IMR-90 (cell line): ENCODE data around the gene HLA-DOA. TPM values are rescaled to one million over a fixed set of nuclear protein-coding genes. Genes with fewer than 3 reads are reported as not detected.

Source experiments
- ATAC-seq: fragments of 200-7000 bp; cut with Tn5 transposase; 2 replicates; pipeline ENCODE4 v1.9.1; 2020; ENCODE audit warnings: low read depth, mild to moderate bottlenecking, moderate library complexity
- BruUV-seq: library from RNA; stranded (reverse); fragments of 400-500 nt; replicated peaks from 2 replicates; lab custom pipeline; 2021; lab: Mats Ljungman, UMichigan
- CTCF ChIA-PET: fragments of 300-600 bp; formaldehyde crosslinking; extraction: SDS; loops from one replicate; lab custom pipeline; 2021; ENCODE audit warnings: antibody characterized with exemption; lab: Yijun Ruan, JAX
- POLR2A ChIA-PET: fragments of 300-600 bp; sonication (Branson Sonifier 250); formaldehyde crosslinking; loops from one replicate; lab custom pipeline; 2022; ENCODE audit warnings: antibody characterized with exemption; ENCODE audit not compliant: unreplicated experiment; lab: Charles Lee
- DNase-seq: peaks from one replicate; pipeline ENCODE4 v3.0.0; 2013
- H2AFZ ChIP-seq: replicated peaks from 2 replicates; pipeline ENCODE3; 2013; ENCODE audit warnings: low read length, mild to moderate bottlenecking; ENCODE audit not compliant: poor library complexity
- H2AK5ac ChIP-seq: 2 replicates; pipeline ENCODE4 v1.6.1; 2013; ENCODE audit warnings: low read depth, low read length, inconsistent platforms
- H2AK9ac ChIP-seq: replicated peaks from 2 replicates; pipeline ENCODE3; 2013; ENCODE audit warnings: mild to moderate bottlenecking, low read depth, low read length, moderate library complexity; ENCODE audit not compliant: poor library complexity
- H2BK120ac ChIP-seq: 2 replicates; pipeline ENCODE4 v1.6.1; 2013; ENCODE audit warnings: low read depth, low read length, inconsistent platforms
- H2BK15ac ChIP-seq: 3 replicates; pipeline ENCODE4 v1.6.1; 2013; ENCODE audit warnings: low read depth, low read length, inconsistent platforms
- H2BK20ac ChIP-seq: 2 replicates; pipeline ENCODE4 v1.6.1; 2013; ENCODE audit warnings: low read depth, mild to moderate bottlenecking, inconsistent platforms, low read length, moderate library complexity
- H2BK5ac ChIP-seq: 2 replicates; pipeline ENCODE4 v1.6.1; 2013; ENCODE audit warnings: mild to moderate bottlenecking, low read depth, low read length, inconsistent platforms; ENCODE audit not compliant: poor library complexity, severe bottlenecking
- H3K14ac ChIP-seq: replicated peaks from 2 replicates; pipeline ENCODE4 v1.6.1; 2013; ENCODE audit warnings: low read depth, low read length, inconsistent platforms
- H3K18ac ChIP-seq: 2 replicates; pipeline ENCODE4 v1.6.1; 2013; ENCODE audit warnings: low read depth, low read length, control low read depth
- H3K23ac ChIP-seq: 2 replicates; pipeline ENCODE4 v1.6.1; 2013; ENCODE audit warnings: low read depth, low read length, inconsistent platforms
- H3K27ac ChIP-seq: 2 replicates; pipeline ENCODE4 v1.5.1; 2013; ENCODE audit warnings: mild to moderate bottlenecking, control low read depth, low read length; ENCODE audit not compliant: insufficient read depth
- H3K27me3 ChIP-seq: 2 replicates; pipeline ENCODE4 v1.6.1; 2013; ENCODE audit warnings: low read length; ENCODE audit not compliant: control insufficient read depth, insufficient read depth
- H3K36me3 ChIP-seq: 2 replicates; pipeline ENCODE4 v1.6.1; 2013; ENCODE audit warnings: low read length, mixed read lengths; ENCODE audit not compliant: control insufficient read depth, insufficient read depth
- H3K4ac ChIP-seq: 2 replicates; pipeline ENCODE4 v1.6.1; 2013; ENCODE audit warnings: low read depth, low read length, inconsistent platforms
- H3K4me1 ChIP-seq: 2 replicates; pipeline ENCODE4 v1.6.1; 2013; ENCODE audit warnings: low read length, mixed read lengths; ENCODE audit not compliant: control insufficient read depth, insufficient read depth
- H3K4me2 ChIP-seq: 2 replicates; pipeline ENCODE4 v1.6.1; 2013; ENCODE audit warnings: low read depth, mild to moderate bottlenecking, control low read depth, low read length, moderate library complexity
- H3K4me3 ChIP-seq: 2 replicates; pipeline ENCODE4 v1.5.1; 2013; ENCODE audit warnings: low read depth, mild to moderate bottlenecking, control low read depth, low read length, moderate library complexity; ENCODE audit not compliant: insufficient read depth
- H3K56ac ChIP-seq: 2 replicates; pipeline ENCODE4 v1.6.1; 2013; ENCODE audit warnings: low read length, inconsistent platforms; ENCODE audit not compliant: insufficient read depth; ENCODE audit errors: extremely low read depth
- H3K79me1 ChIP-seq, 2 experiments: 2 replicates each; pipeline ENCODE4 v1.6.1; 2013; ENCODE audit warnings: low read length in 2 of 2, inconsistent platforms in 1 of 2, low read depth in 1 of 2
- H3K9ac ChIP-seq: 2 replicates; pipeline ENCODE4 v1.6.1; 2013; ENCODE audit warnings: low read depth, low read length, control low read depth
- H3K9me1 ChIP-seq: 2 replicates; pipeline ENCODE4 v1.6.1; 2013; ENCODE audit warnings: low read length, inconsistent platforms; ENCODE audit not compliant: insufficient read depth
- H3K9me3 ChIP-seq: 2 replicates; pipeline ENCODE4 v1.6.1; 2013; ENCODE audit warnings: low read length; ENCODE audit not compliant: control insufficient read depth, insufficient read depth
- H4K20me1 ChIP-seq: 2 replicates; pipeline ENCODE4 v1.6.1; 2013; ENCODE audit warnings: low read length, inconsistent platforms; ENCODE audit not compliant: insufficient read depth
- H4K5ac ChIP-seq: 2 replicates; pipeline ENCODE4 v1.6.1; 2013; ENCODE audit warnings: mild to moderate bottlenecking, low read depth, low read length, control low read depth
- H4K8ac ChIP-seq, 2 experiments: 2 replicates each; pipeline ENCODE4 v1.6.1; 2013; ENCODE audit warnings: low read depth in 2 of 2, low read length in 2 of 2, control low read depth in 1 of 2, inconsistent platforms in 1 of 2
- H4K91ac ChIP-seq: 2 replicates; pipeline ENCODE4 v1.6.1; 2013; ENCODE audit warnings: low read depth, low read length, inconsistent platforms; ENCODE audit not compliant: insufficient read depth
- BHLHE40 ChIP-seq: fragments of 150-350 bp; IDR thresholded peaks from 2 replicates; pipeline ENCODE4 v1.6.1; 2016; ENCODE audit warnings: mild to moderate bottlenecking, low read depth, low read length
- CEBPB ChIP-seq: IDR thresholded peaks from 2 replicates; pipeline ENCODE4 v1.6.1; 2012; ENCODE audit warnings: low read depth, low read length, improper control_type of control experiment
- CHD1 ChIP-seq: IDR thresholded peaks from 2 replicates; pipeline ENCODE4 v1.6.1; 2012; ENCODE audit warnings: low read depth, low read length, improper control_type of control experiment
- ELK1 ChIP-seq: fragments of 150-350 bp; IDR thresholded peaks from 2 replicates; pipeline ENCODE4 v1.6.1; 2016; ENCODE audit warnings: low read depth, mild to moderate bottlenecking, low read length, moderate library complexity, borderline replicate concordance
- FOS ChIP-seq: fragments of 150-350 bp; IDR thresholded peaks from 2 replicates; pipeline ENCODE4 v1.6.1; 2016; ENCODE audit warnings: low read depth, low read length
- MAFK ChIP-seq: IDR thresholded peaks from 2 replicates; pipeline ENCODE4 v1.6.1; 2012; ENCODE audit warnings: low read depth, low read length, improper control_type of control experiment
- MAZ ChIP-seq: IDR thresholded peaks from 2 replicates; pipeline ENCODE4 v1.6.1; 2012; ENCODE audit warnings: low read depth, mild to moderate bottlenecking, low read length, improper control_type of control experiment, moderate library complexity, borderline replicate concordance
- MXI1 ChIP-seq: IDR thresholded peaks from 2 replicates; pipeline ENCODE4 v1.6.1; 2012; ENCODE audit warnings: low read depth, mild to moderate bottlenecking, low read length, moderate library complexity, borderline replicate concordance
- NFE2L2 ChIP-seq: fragments of 150-350 bp; IDR thresholded peaks from 2 replicates; pipeline ENCODE4 v1.6.1; 2016; ENCODE audit warnings: low read depth, mild to moderate bottlenecking, low read length
- POLR2A ChIP-seq: IDR thresholded peaks from 2 replicates; pipeline ENCODE4 v1.6.1; 2012; ENCODE audit warnings: mild to moderate bottlenecking, low read depth, low read length
- RAD21 ChIP-seq: IDR thresholded peaks from 2 replicates; pipeline ENCODE4 v1.6.1; 2012; ENCODE audit warnings: low read length, improper control_type of control experiment
- RCOR1 ChIP-seq: IDR thresholded peaks from 2 replicates; pipeline ENCODE4 v1.6.1; 2012; ENCODE audit warnings: mild to moderate bottlenecking, low read length, improper control_type of control experiment; ENCODE audit not compliant: insufficient replicate concordance
- RFX5 ChIP-seq: IDR thresholded peaks from 2 replicates; pipeline ENCODE4 v1.8.0; 2012; ENCODE audit warnings: low read depth, mild to moderate bottlenecking, low read length, moderate library complexity
- SMC3 ChIP-seq: fragments of 150-350 bp; IDR thresholded peaks from 2 replicates; pipeline ENCODE4 v1.6.1; 2016; ENCODE audit warnings: low read depth, mild to moderate bottlenecking, antibody characterized with exemption, low read length, moderate library complexity
- USF2 ChIP-seq: fragments of 150-350 bp; IDR thresholded peaks from 2 replicates; pipeline ENCODE4 v1.6.1; 2017; ENCODE audit warnings: mild to moderate bottlenecking, antibody characterized with exemption, low read length, low read depth
- WGBS, 2 experiments: methylation state at CpG; one replicate each; pipeline versions ENCODE4 v1.1.5 to v1.1.7; 2013; ENCODE audit warnings: missing lambda C conversion rate in 2 of 2; ENCODE audit not compliant: insufficient read length in 1 of 2; ENCODE audit errors: extremely low coverage in 2 of 2; 5-methylcytosine and 5-hydroxymethylcytosine counted together
- dilution Hi-C: fragments of 300-500 bp; cut with HindIII; formaldehyde crosslinking; loops from one replicate; pipeline ENCODE4 v1.14.3; 2018; ENCODE audit warnings: low sequenced_read_pairs; ENCODE audit not compliant: unreplicated experiment
- in situ Hi-C: fragments of 300-500 bp; cut with MboI; formaldehyde crosslinking; loops from 3 replicates; pipeline ENCODE4 v1.14.3; 2019; ENCODE audit warnings: low sequenced_read_pairs, inconsistent platforms, mixed read lengths
- intact Hi-C: fragments of 100-400 bp; cut with micrococcal nuclease; formaldehyde crosslinking; loops from 2 replicates; pipeline ENCODE4 v1.10.0; 2022
- polyA plus RNA-seq, 3 experiments: library from polyadenylated mRNA; depleted of rRNA; stranded (reverse); fragments of >200 nt; gene quantifications; 2 replicates each; pipeline ENCODE4 v1.2.3, GENCODE V29; 2012; ENCODE audit warnings: low replicate concordance in 1 of 3
- total RNA-seq: library from RNA; depleted of rRNA; stranded (reverse); fragments of >200 nt; gene quantifications from 2 replicates; pipeline ENCODE4 v1.2.3, GENCODE V29; 2012
- TF ChIP-seq, protein P1 (sequence below): conservative IDR thresholded peaks from 2 replicates; pipeline ENCODE4 v1.5.1; 2012; ENCODE audit warnings: mild to moderate bottlenecking, low read depth, low read length, improper control_type of control experiment

HLA-DOA gene
- total and polyA plus RNA-seq, 2 of the 4 experiments (the other 2 are of a cell fraction) = not detected

DNA sequence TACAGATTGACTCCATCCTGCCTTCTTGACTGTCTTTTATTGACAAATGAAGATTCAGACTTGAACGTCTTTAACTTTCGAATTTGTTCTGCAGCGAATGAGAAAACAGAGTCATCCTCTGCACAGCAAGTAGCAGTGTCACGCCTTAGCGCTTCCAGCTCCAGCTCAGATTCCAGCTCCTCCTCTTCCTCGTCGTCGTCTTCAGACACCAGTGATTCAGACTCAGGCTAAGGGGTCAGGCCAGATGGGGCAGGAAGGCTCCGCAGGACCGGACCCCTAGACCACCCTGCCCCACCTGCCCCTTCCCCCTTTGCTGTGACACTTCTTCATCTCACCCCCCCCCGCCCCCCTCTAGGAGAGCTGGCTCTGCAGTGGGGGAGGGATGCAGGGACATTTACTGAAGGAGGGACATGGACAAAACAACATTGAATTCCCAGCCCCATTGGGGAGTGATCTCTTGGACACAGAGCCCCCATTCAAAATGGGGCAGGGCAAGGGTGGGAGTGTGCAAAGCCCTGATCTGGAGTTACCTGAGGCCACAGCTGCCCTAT is 28.8 kb downstream of the HLA-DOA start:
- Histone ChIP-seq H3K4ac (no peak overlapping the region), H2BK20ac (no peak overlapping the region), H3K4me2 (no peak overlapping the region), H3K56ac (no peak overlapping the region), H3K4me1 (peaks cover 6% of the 10 kb centered on the region; the same call in 1 of the 2 replicates), H2BK15ac (no peak overlapping the region), H4K91ac (no peak overlapping the region), H2BK120ac (no peak overlapping the region), H2BK5ac (no peak overlapping the region), H3K18ac (no peak overlapping the region), H3K36me3 (peaks cover 56% of the 10 kb centered on the region), H3K14ac (no peak overlapping the region), H3K9me3 (no peaks in the 10 kb centered on the region), H3K23ac (no peak overlapping the region), H2AFZ (no peak overlapping the region), H3K79me1 (peaks cover 42 to 50% of the 10 kb centered on the region in 2 experiments), H4K8ac (no peak overlapping the region), H3K27ac (no peak overlapping the region), H3K27me3 (no peaks in the 10 kb centered on the region), H3K9ac (no peak overlapping the region), H4K5ac (no peak overlapping the region), H4K20me1 (peaks cover 91% of the 10 kb centered on the region), H2AK5ac (no peak overlapping the region), H3K9me1 (peaks cover 14% of the 10 kb centered on the region), H2AK9ac (no peak overlapping the region), H3K4me3 (no peak overlapping the region)
- WGBS, 2 experiments = no CpG with 5 or more reads among the region's 11 CpGs
- TF ChIP-seq CEBPB = no peak
- no peak for TF ChIP-seq MAFK
- no peak for TF ChIP-seq USF2
- TF ChIP-seq ELK1 = no peak
- TF ChIP-seq NFE2L2 = no peak
- no peak for TF ChIP-seq CHD1
- TF ChIP-seq RAD21 = no peak
- TF ChIP-seq, protein P1, sequence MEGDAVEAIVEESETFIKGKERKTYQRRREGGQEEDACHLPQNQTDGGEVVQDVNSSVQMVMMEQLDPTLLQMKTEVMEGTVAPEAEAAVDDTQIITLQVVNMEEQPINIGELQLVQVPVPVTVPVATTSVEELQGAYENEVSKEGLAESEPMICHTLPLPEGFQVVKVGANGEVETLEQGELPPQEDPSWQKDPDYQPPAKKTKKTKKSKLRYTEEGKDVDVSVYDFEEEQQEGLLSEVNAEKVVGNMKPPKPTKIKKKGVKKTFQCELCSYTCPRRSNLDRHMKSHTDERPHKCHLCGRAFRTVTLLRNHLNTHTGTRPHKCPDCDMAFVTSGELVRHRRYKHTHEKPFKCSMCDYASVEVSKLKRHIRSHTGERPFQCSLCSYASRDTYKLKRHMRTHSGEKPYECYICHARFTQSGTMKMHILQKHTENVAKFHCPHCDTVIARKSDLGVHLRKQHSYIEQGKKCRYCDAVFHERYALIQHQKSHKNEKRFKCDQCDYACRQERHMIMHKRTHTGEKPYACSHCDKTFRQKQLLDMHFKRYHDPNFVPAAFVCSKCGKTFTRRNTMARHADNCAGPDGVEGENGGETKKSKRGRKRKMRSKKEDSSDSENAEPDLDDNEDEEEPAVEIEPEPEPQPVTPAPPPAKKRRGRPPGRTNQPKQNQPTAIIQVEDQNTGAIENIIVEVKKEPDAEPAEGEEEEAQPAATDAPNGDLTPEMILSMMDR = no peak
- TF ChIP-seq FOS = no peak
- no peak for TF ChIP-seq MAZ
- no peak for TF ChIP-seq POLR2A
- no peak for TF ChIP-seq MXI1
- no peak for TF ChIP-seq SMC3
- TF ChIP-seq BHLHE40 = no peak
- TF ChIP-seq RCOR1 = no peak
- no peak for TF ChIP-seq RFX5
- in situ Hi-C loops (no loop called here), dilution Hi-C loops (no loop called here), intact Hi-C loops (no loop called here)
- BruUV-seq = no TSS peak
- no peak for ATAC-seq
- POLR2A ChIA-PET = interaction anchor here (0.9 kb wide), 1 partner anchor 9 kb away, joined by 9 read pairs; no protein-coding TSS in a partner anchor
- CTCF ChIA-PET = interaction anchor here (2.1 kb wide), 1 partner anchor 27 kb away, joined by 7 read pairs; no protein-coding TSS in a partner anchor
- DNase-seq = no peak
